SK-N-SH (cell line): ENCODE measurements around the gene SKP2. TPM values are rescaled to one million over a fixed set of nuclear protein-coding genes. Genes with fewer than 3 reads are reported as not detected.

Source experiments
- CTCF ChIA-PET: fragments of 300-600, 350-600 bp; formaldehyde crosslinking; extraction: SDS; loops from one replicate; lab custom pipeline; 2021; lab: Yijun Ruan, JAX
- POLR2A ChIA-PET: fragments of 350-600 bp; sonication (Branson Sonifier 250); formaldehyde crosslinking; extraction: SDS; loops from one replicate; lab custom pipeline; 2020; ENCODE audit warnings: antibody characterized with exemption, inconsistent platforms; lab: Yijun Ruan, JAX
- DNase-seq: peaks from one replicate; pipeline ENCODE4 v3.0.0; 2012
- H2AFZ ChIP-seq: fragments of 200-600 bp; sonication (generic); 2 replicates; pipeline ENCODE4 v1.8.1; 2016; ENCODE audit warnings: antibody characterized with exemption, mild to moderate bottlenecking, low read depth
- H3F3A ChIP-seq: fragments of 200-600 bp; sonication (generic); replicated peaks from 2 replicates; pipeline ENCODE3; 2016; ENCODE audit warnings: antibody characterized with exemption, mild to moderate bottlenecking; ENCODE audit not compliant: insufficient read depth
- H3K27ac ChIP-seq, 2 experiments: fragments of 200-500 bp in 1 of 2; fragments of 200-600 bp in 1 of 2; sonication (Bioruptor generic) in 1 of 2; sonication (generic), shearing (Covaris generic) in 1 of 2; 2 replicates each; pipeline versions ENCODE4 v1.5.1 to v1.6.1; 2014 to 2016; ENCODE audit warnings: low read depth in 2 of 2, inconsistent platforms in 1 of 2, low read length in 1 of 2, mild to moderate bottlenecking in 1 of 2, mixed read lengths in 1 of 2
- H3K27me3 ChIP-seq: fragments of 200-600 bp; sonication (generic), shearing (Covaris generic); 2 replicates; pipeline ENCODE4 v1.6.1; 2016; ENCODE audit warnings: mixed run types; ENCODE audit not compliant: insufficient read depth
- H3K36me3 ChIP-seq, 2 experiments: fragments of 200-500 bp in 1 of 2; fragments of 200-600 bp in 1 of 2; sonication (Bioruptor generic) in 1 of 2; sonication (generic) in 1 of 2; replicated peaks in 1 of 2; 2 replicates each; pipeline versions ENCODE3 to v1.5.1; 2014 to 2016; ENCODE audit warnings: low read length in 1 of 2, mild to moderate bottlenecking in 1 of 2; ENCODE audit not compliant: insufficient read depth in 2 of 2, control insufficient read depth in 1 of 2
- H3K4me1 ChIP-seq, 2 experiments: fragments of 200-500 bp in 1 of 2; fragments of 200-600 bp in 1 of 2; sonication (Bioruptor generic) in 1 of 2; sonication (generic), shearing (Covaris generic) in 1 of 2; 2 replicates each; pipeline versions ENCODE4 v1.5.1 to v1.6.1; 2014 to 2016; ENCODE audit warnings: low read depth in 1 of 2, low read length in 1 of 2, mixed run types in 1 of 2; ENCODE audit not compliant: insufficient read depth in 2 of 2, control insufficient read depth in 1 of 2
- H3K4me2 ChIP-seq: fragments of 200-600 bp; sonication (generic), shearing (Covaris generic); 2 replicates; pipeline ENCODE4 v1.6.1; 2017; ENCODE audit warnings: mixed run types
- H3K4me3 ChIP-seq, 2 experiments: fragments of 200-500 bp in 1 of 2; fragments of 200-600 bp in 1 of 2; sonication (Bioruptor generic) in 1 of 2; sonication (generic), shearing (Covaris generic) in 1 of 2; 2 replicates each; pipeline versions ENCODE4 v1.5.1 to v1.8.1; 2014 to 2016; ENCODE audit warnings: low read depth in 2 of 2, inconsistent platforms in 1 of 2, low read length in 1 of 2, mild to moderate bottlenecking in 1 of 2, mixed read lengths in 1 of 2, moderate library complexity in 1 of 2
- H3K79me2 ChIP-seq: fragments of 200-600 bp; sonication (generic); 2 replicates; pipeline ENCODE4 v1.8.1; 2017; ENCODE audit warnings: mild to moderate bottlenecking; ENCODE audit not compliant: insufficient read depth
- H3K9ac ChIP-seq: fragments of 200-600 bp; sonication (generic); 2 replicates; pipeline ENCODE4 v1.6.1; 2017; ENCODE audit warnings: mixed run types
- H3K9me2 ChIP-seq: fragments of 200-600 bp; sonication (generic); 2 replicates; pipeline ENCODE4 v1.6.1; 2017; ENCODE audit warnings: mixed run types
- H3K9me3 ChIP-seq: fragments of 200-600 bp; sonication (generic); 2 replicates; pipeline ENCODE4 v1.6.1; 2017; ENCODE audit warnings: mixed run types, mild to moderate bottlenecking, moderate library complexity
- H4K20me1 ChIP-seq: fragments of 200-600 bp; sonication (generic); 2 replicates; pipeline ENCODE4 v1.6.1; 2017; ENCODE audit warnings: mild to moderate bottlenecking, mixed run types; ENCODE audit not compliant: insufficient read depth
- CHD2 ChIP-seq: fragments of 150-350 bp; IDR thresholded peaks from 2 replicates; pipeline ENCODE4 v1.6.1; 2018; ENCODE audit warnings: low read length; ENCODE audit not compliant: partially characterized antibody
- EZH2phosphoT487 ChIP-seq: fragments of 200-600 bp; sonication (generic); IDR thresholded peaks from 2 replicates; pipeline ENCODE4 v1.6.1; 2017; ENCODE audit warnings: low read depth, mixed run types, mild to moderate bottlenecking, antibody characterized with exemption, moderate library complexity, borderline replicate concordance
- FOSL2 ChIP-seq: IDR thresholded peaks from 2 replicates; pipeline ENCODE4 v1.4.0; 2012; ENCODE audit warnings: low read depth, mild to moderate bottlenecking, moderate library complexity, borderline replicate concordance
- GATA2 ChIP-seq: sonication (generic); formaldehyde crosslinking; IDR thresholded peaks from 2 replicates; pipeline ENCODE4 v1.5.0; 2020; ENCODE audit warnings: mild to moderate bottlenecking, missing genetic modification reagents
- IRF3 ChIP-seq: fragments of 150-350 bp; IDR thresholded peaks from 2 replicates; pipeline ENCODE4 v1.6.1; 2016; ENCODE audit warnings: mild to moderate bottlenecking, low read depth, low read length
- MEF2A ChIP-seq: IDR thresholded peaks from 2 replicates; pipeline ENCODE4 v1.4.0; 2012; ENCODE audit warnings: low read depth, borderline replicate concordance
- MXI1 ChIP-seq: IDR thresholded peaks from 2 replicates; pipeline ENCODE4 v1.6.1; 2012; ENCODE audit warnings: mild to moderate bottlenecking, low read depth, low read length, improper control_type of control experiment
- NFIC ChIP-seq: IDR thresholded peaks from 2 replicates; pipeline ENCODE4 v1.4.0; 2012; ENCODE audit warnings: borderline replicate concordance
- POLR2AphosphoS5 ChIP-seq: IDR thresholded peaks from 2 replicates; pipeline ENCODE4 v1.6.1; 2012; ENCODE audit warnings: low read depth, low read length
- RAD21 ChIP-seq: IDR thresholded peaks from 2 replicates; pipeline ENCODE4 v1.6.1; 2012; ENCODE audit warnings: mild to moderate bottlenecking, low read length
- RFX5 ChIP-seq: IDR thresholded peaks from 2 replicates; pipeline ENCODE4 v1.6.1; 2012; ENCODE audit warnings: mild to moderate bottlenecking, improper control_type of control experiment, low read length
- RXRA ChIP-seq: IDR thresholded peaks from 2 replicates; pipeline ENCODE4 v1.4.0; 2012; ENCODE audit warnings: low read depth, mild to moderate bottlenecking, borderline replicate concordance
- SMC3 ChIP-seq: IDR thresholded peaks from 2 replicates; pipeline ENCODE4 v1.6.1; 2012; ENCODE audit warnings: low read depth, low read length, improper control_type of control experiment
- TEAD4 ChIP-seq: IDR thresholded peaks from 2 replicates; pipeline ENCODE4 v1.4.0; 2012; ENCODE audit warnings: mild to moderate bottlenecking, borderline replicate concordance; ENCODE audit not compliant: insufficient read depth
- USF2 ChIP-seq: fragments of 150-350 bp; IDR thresholded peaks from 2 replicates; pipeline ENCODE4 v1.6.1; 2017; ENCODE audit warnings: antibody characterized with exemption, low read length, low read depth, borderline replicate concordance
- YY1 ChIP-seq: IDR thresholded peaks from 2 replicates; pipeline ENCODE4 v1.4.0; 2012; ENCODE audit warnings: low read depth, mild to moderate bottlenecking
- ZBTB33 ChIP-seq: IDR thresholded peaks from 2 replicates; pipeline ENCODE4 v1.4.0; 2012; ENCODE audit warnings: low read depth, borderline replicate concordance
- WGBS: methylation state at CpG from one replicate; pipeline ENCODE4 v1.1.6; 2017; ENCODE audit warnings: low lambda C conversion rate; 5-methylcytosine and 5-hydroxymethylcytosine counted together
- polyA plus RNA-seq, 3 experiments: library from polyadenylated mRNA; depleted of rRNA; stranded (reverse); fragments of >200 nt; gene quantifications; 2 replicates each; pipeline ENCODE4 v1.2.3, GENCODE V29; 2012

Gene SKP2
- polyA plus RNA-seq, 1 of the 3 experiments (the other 2 are of a cell fraction), result 12.4 TPM

GRCh38 chr5:36199620-36200019, 47.7 kb downstream of the SKP2 start:
- no peaks in the 10 kb centered on the region for H3K9me2 ChIP-seq
- no peak overlapping the region for H3K4me3 ChIP-seq
- no peak overlapping the region; a peak in 2 of 4 replicates for H3K27ac ChIP-seq
- no peak for DNase-seq
- 60% methylated on average over 2 of the region's 2 CpGs for WGBS
- H3F3A ChIP-seq, result peaks cover 11% of the 10 kb centered on the region
- TF ChIP-seq RAD21 (no peak), MEF2A (no peak), CHD2 (no peak), ZBTB33 (no peak), USF2 (no peak), MXI1 (no peak), NFIC (no peak), SMC3 (no peak), FOSL2 (no peak), RFX5 (no peak), TEAD4 (no peak), POLR2AphosphoS5 (no peak), EZH2phosphoT487 (no peak), RXRA (no peak), YY1 (no peak), IRF3 (no peak), GATA2 (CRISPR knock-in tag) (no peak)
- TF ChIP-seq, all 33 proteins: peak for 0
- no peaks in the 10 kb centered on the region for H3K79me2 ChIP-seq
- ChIA-PET POLR2A (no interaction called here), CTCF (interaction anchor here (0.6 to 1.3 kb wide), 2 partner anchors 21 to 169 kb away, joined by 3 to 4 read pairs; no protein-coding TSS in a partner anchor)
- H2AFZ ChIP-seq, result no peak overlapping the region
- H3K4me2 ChIP-seq, result no peak overlapping the region
- H3K4me1 ChIP-seq, result peaks cover 0 to 3% of the 10 kb centered on the region in 2 experiments; a peak in 2 of 4 replicates
- H3K36me3 ChIP-seq, result peaks cover 58 to 59% of the 10 kb centered on the region in 2 experiments
- H3K9me3 ChIP-seq, result no peaks in the 10 kb centered on the region
- no peaks in the 10 kb centered on the region for H4K20me1 ChIP-seq
- H3K9ac ChIP-seq, result no peak overlapping the region
- no peaks in the 10 kb centered on the region for H3K27me3 ChIP-seq
